Heart left ventricle (tissue), 16 donors: ENCODE data around the gene ZNF784. TPM values are rescaled to one million over a fixed set of nuclear protein-coding genes. Genes with fewer than 3 reads are reported as not detected.

Source experiments
- ATAC-seq, 4 donors: fragments of 200-7000 bp; cut with Tn5 transposase; one replicate each; pipeline ENCODE4 v1.9.1; 2020 to 2022; ENCODE audit warnings: moderate library complexity in 4 of 4, mild to moderate bottlenecking in 3 of 4, moderate number of reproducible peaks in 1 of 4
- DNase-seq, 5 donors: peaks; one replicate each; pipeline ENCODE4 v3.0.0-alpha.2; 2020
- H3K27ac ChIP-seq, 12 donors: fragments of 200-600 bp; sonication (generic) in 4 of 12; one replicate each; pipeline versions ENCODE4 v1.5.0 to v1.8.0; 2016 to 2022; ENCODE audit warnings: mild to moderate bottlenecking in 2 of 12
- H3K27me3 ChIP-seq, 9 donors: fragments of 200-600 bp; sonication (generic) in 2 of 9; one replicate each; pipeline versions ENCODE4 v1.5.1 to v1.8.0; 2016 to 2022; ENCODE audit warnings: mild to moderate bottlenecking in 3 of 9
- H3K36me3 ChIP-seq, 9 donors: fragments of 200-600 bp; sonication (generic) in 2 of 9; one replicate each; pipeline versions ENCODE4 v1.5.0 to v1.8.0; 2018 to 2022; ENCODE audit warnings: mild to moderate bottlenecking in 2 of 9
- H3K4me1 ChIP-seq, 12 donors: fragments of 200-600 bp; sonication (generic) in 4 of 12; one replicate each; pipeline versions ENCODE4 v1.5.0 to v1.8.0; 2016 to 2022; ENCODE audit warnings: mild to moderate bottlenecking in 3 of 12
- H3K4me3 ChIP-seq, 12 donors: fragments of 200-600 bp; sonication (generic) in 4 of 12; one replicate each; pipeline versions ENCODE4 v1.5.0 to v1.8.0; 2017 to 2022; ENCODE audit warnings: mild to moderate bottlenecking in 9 of 12, moderate library complexity in 4 of 12
- H3K9me3 ChIP-seq, 12 donors: fragments of 200-600 bp; sonication (generic) in 4 of 12; one replicate each; pipeline versions ENCODE4 v1.5.0 to v1.8.0; 2016 to 2022; ENCODE audit warnings: mild to moderate bottlenecking in 1 of 12
- POLR2A ChIP-seq, 2 donors: fragments of 450-650 bp; IDR thresholded peaks; one replicate each; pipeline ENCODE4 v1.6.1; 2017; ENCODE audit warnings: antibody characterized with exemption in 2 of 2, mild to moderate bottlenecking in 2 of 2, moderate library complexity in 2 of 2
- WGBS, 4 donors: extraction: QIAGEN DNeasy Blood & Tissue Kit in 2 of 4; methylation state at CpG; one replicate each; pipeline versions ENCODE4 v1.1.5 to v1.1.7; 2013 to 2018; 5-methylcytosine and 5-hydroxymethylcytosine counted together
- intact Hi-C, 10 donors: fragments of 100-400 bp; cut with DNase I; formaldehyde crosslinking; loops; one replicate each; pipeline versions ENCODE4 v1.11.1 to v1.14.2; 2022
- polyA plus RNA-seq, 2 donors: library from polyadenylated mRNA; stranded (reverse); fragments of 200-250 nt; gene quantifications; one replicate each; pipeline ENCODE4 v1.2.3, GENCODE V29; 2013
- total RNA-seq, 9 donors: library from RNA; depleted of rRNA in 2 of 9; stranded (reverse); fragments of >200 nt in 2 of 9; fragmentation: NEBNext Ultra II Directional in 3 of 9; extraction: Animal tissue kit (Norgen Biotek cat#: 25700) in 3 of 9; gene quantifications; one replicate each; pipeline versions ENCODE4 v1.1.0 to v1.2.4, GENCODE V29; 2016 to 2023
- TF ChIP-seq, protein P1 (sequence below), 12 donors: fragments of 200-600 bp; sonication (generic) in 4 of 12; IDR thresholded peaks; one replicate each; pipeline versions ENCODE4 v1.5.0 to v1.8.0; 2018 to 2022; ENCODE audit warnings: antibody characterized with exemption in 12 of 12, mild to moderate bottlenecking in 5 of 12
- donor health status: ischemic (EF 13 %, LVEDD 7.1; RV severe dilation, severe dysfunction).
- donor health status: healthy with polysubstance abuse.
- donor health status: DM: no; HTN: yes; CAD: no.
- donor health status: DM: no; HTN: no; CAD: no.
- donor health status: ischemic (EF 25% LVEDD 6.9; RV normal size, moderate dysfunction).
- donor health status: ischemic (EF 25% LVEDD 5.7; RV mildly dilated, moderate dysfunction).
- donor health status: healthy.
- donor health status: DM: yes; HTN: yes; CAD: no.
- donor health status: ischemic (EF 35%, LVEDD 5.7; RV mildly dilated, moderate dysfunction).
- donor health status: nonischemic (EF 11% LVEDD 7.7; RV severe dilation, severe dysfunction).
- donor health status: DM: yes; HTN: yes; CAD: no.
- donor health status: PGD.
- donor health status: ischemic (EF 29% LVEDD 5.4; RV normal size, mild dysfunction).
- donor health status: nonischemic (EF 23%, LVEDD 6.1; RV moderate dilation, normal function).

The ZNF784 gene
- total and polyA plus RNA-seq, 11 donors, result 6.7 to 15.8 (median 9.2) TPM

DNA sequence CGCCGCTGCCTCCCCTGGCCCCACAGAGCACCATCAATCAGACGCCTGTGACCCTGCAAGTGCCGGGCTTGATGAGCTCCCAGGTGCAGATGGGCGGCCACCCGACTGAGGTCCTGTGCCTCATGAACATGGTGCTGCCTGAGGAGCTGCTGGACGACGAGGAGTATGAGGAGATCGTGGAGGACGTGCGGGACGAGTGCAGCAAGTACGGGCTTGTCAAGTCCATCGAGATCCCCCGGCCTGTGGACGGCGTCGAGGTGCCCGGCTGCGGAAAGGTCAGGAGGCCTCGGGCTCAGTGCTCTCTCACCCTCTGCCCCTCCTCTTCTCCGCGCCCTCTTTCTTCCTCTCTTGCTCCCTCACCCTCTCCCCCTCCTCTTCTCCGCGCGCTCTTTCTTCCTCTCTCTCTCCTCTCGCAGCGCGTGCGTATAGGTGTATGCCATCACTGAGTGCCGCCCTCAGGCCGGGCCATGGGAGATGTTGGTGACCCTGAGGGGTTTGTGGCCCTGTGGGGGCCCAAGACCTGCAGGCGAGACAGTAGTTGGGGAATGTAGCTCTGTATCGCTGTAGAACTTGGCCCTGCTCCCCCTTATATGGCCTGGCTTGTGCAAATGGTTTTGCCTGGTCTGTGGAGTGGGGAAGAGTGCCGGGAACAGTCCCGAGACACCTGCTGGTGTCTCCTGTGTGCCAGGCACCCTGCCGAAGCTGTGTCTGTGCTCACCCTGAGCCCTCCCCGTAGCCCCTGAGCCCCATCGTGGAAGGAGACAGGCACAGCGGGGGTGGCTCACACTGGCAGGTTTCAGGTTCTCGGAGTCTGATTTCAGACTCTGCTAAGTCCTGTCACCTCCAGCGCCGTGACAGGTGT lies 45.3 kb upstream of the ZNF784 start:
- Histone ChIP-seq H3K36me3 (peaks cover 0 to 90% (median 77%) of the 10 kb centered on the region in 9 donors), H3K9me3 (no peaks in the 10 kb centered on the region), H3K27me3 (no peaks in the 10 kb centered on the region), H3K4me1 (peaks cover 0 to 46% (median 7%) of the 10 kb centered on the region in 12 donors), H3K4me3 (no peak overlapping the region), H3K27ac (no peak overlapping the region)
- intact Hi-C loops, result no loop called here
- ATAC-seq (no peak), DNase-seq (no peak)
- TF ChIP-seq, protein P1, sequence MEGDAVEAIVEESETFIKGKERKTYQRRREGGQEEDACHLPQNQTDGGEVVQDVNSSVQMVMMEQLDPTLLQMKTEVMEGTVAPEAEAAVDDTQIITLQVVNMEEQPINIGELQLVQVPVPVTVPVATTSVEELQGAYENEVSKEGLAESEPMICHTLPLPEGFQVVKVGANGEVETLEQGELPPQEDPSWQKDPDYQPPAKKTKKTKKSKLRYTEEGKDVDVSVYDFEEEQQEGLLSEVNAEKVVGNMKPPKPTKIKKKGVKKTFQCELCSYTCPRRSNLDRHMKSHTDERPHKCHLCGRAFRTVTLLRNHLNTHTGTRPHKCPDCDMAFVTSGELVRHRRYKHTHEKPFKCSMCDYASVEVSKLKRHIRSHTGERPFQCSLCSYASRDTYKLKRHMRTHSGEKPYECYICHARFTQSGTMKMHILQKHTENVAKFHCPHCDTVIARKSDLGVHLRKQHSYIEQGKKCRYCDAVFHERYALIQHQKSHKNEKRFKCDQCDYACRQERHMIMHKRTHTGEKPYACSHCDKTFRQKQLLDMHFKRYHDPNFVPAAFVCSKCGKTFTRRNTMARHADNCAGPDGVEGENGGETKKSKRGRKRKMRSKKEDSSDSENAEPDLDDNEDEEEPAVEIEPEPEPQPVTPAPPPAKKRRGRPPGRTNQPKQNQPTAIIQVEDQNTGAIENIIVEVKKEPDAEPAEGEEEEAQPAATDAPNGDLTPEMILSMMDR (IDR thresholded peaks at IDR 0.05), result no peak
- TF ChIP-seq POLR2A (IDR thresholded peaks at IDR 0.05), result no peak
- 83 to 86% (median 85%) methylated on average over 39 to 43 of the region's 43 CpGs for WGBS, 4 donors

DNA sequence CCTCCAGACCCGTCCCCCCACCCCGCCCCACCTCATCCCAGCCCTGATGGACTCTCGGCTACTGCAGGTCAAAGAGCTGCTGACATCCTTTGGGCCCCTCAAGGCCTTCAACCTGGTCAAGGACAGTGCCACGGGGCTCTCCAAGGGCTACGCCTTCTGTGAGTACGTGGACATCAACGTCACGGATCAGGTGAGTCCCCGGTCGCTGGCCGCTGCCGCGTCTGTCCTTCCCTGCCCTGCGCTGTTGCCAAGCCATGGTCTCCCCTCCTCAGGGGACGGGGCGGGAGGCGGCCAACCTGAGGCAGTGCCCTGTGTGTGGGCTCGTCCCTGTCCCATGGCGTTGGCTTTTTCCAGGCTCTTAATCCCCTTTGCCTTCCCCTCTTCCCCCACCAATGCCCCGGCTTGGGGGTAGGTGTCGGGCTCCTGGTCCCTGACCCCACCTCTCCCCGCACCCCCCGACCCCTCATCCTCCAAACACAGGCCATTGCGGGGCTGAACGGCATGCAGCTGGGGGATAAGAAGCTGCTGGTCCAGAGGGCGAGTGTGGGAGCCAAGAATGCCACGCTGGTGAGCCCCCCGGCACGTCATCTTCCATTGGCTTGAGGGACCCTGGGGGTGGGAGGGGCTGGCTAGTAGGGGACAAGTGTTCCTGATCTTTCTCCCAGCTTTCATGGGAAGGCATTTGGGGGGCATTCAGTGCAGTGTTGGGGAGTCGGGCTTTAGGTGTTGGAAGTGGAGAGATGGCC lies 44.4 kb upstream of the ZNF784 start:
- Histone ChIP-seq H3K27me3 (no peaks in the 10 kb centered on the region), H3K4me1 (peaks cover 0 to 37% (median 2%) of the 10 kb centered on the region in 12 donors), H3K36me3 (peaks cover 0 to 94% (median 85%) of the 10 kb centered on the region in 9 donors), H3K4me3 (no peak overlapping the region), H3K9me3 (no peaks in the 10 kb centered on the region), H3K27ac (no peak overlapping the region)
- 86 to 90% (median 87%) methylated on average over 28 to 30 of the region's 30 CpGs for WGBS, 4 donors
- intact Hi-C loops, result no loop called here
- DNase-seq, result no peak
- ATAC-seq, result no peak
- no peak for TF ChIP-seq POLR2A (IDR thresholded peaks at IDR 0.05)
- TF ChIP-seq, protein P1 (IDR thresholded peaks at IDR 0.05), result no peak

DNA sequence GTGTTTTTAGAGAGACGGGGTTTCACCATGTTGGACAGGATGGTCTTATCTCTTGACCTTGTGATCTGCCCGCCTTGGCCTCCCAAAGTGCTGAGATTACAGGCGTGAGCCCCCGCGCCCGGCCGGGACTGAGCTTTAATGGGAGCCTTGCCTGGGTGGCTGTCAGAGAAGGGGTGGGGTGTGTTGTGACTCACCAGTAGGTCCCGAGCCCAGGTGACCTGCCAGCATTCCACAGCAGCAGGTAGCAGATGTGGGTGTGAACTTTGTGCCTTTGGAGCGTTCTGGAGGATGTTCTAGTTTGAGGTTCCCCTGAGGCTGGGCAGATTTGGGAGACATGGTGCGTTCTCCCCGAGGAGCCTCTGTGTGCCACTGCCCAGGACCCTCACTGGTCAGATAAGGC lies 43.6 kb upstream of the ZNF784 start:
- TF ChIP-seq, protein P1 (IDR thresholded peaks at IDR 0.05), result no peak
- TF ChIP-seq POLR2A (IDR thresholded peaks at IDR 0.05), result no peak
- no peaks in the 10 kb centered on the region for H3K9me3 ChIP-seq
- no peak overlapping the region for H3K27ac ChIP-seq
- peaks cover 0 to 95% (median 87%) of the 10 kb centered on the region in 9 donors for H3K36me3 ChIP-seq
- no peak for DNase-seq
- no peak overlapping the region for H3K4me3 ChIP-seq
- no peaks in the 10 kb centered on the region for H3K27me3 ChIP-seq
- intact Hi-C loops, result no loop called here
- ATAC-seq, result no peak
- peaks cover 0 to 34% (median 0%) of the 10 kb centered on the region in 12 donors for H3K4me1 ChIP-seq
- 56 to 60% (median 59%) methylated on average over 10 to 11 of the region's 11 CpGs for WGBS, 4 donors

DNA sequence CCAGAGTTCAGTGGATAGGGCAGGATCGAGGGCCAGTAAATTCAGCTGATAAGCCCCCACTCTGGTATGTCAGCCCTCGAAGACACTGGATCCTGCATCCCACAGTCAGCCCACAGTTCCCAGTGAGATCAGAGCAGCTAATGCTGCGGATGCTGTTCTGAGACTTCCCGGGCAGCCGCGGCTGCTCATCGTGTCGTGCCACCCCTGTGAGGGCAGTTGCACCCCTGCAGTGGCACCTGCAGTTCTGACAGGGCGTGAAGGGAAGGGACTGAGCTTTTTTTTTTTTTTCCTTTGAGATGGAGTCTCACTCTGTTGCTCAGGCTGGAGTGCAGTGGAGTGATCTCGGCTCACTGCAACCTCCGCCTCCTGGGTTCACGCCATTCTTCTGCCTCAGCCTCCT lies 43.1 kb upstream of the ZNF784 start:
- DNase-seq (no peak), ATAC-seq (no peak)
- WGBS, 4 donors, result 75 to 89% (median 78%) methylated on average over 9 to 12 of the region's 12 CpGs
- no peaks in the 10 kb centered on the region for H3K9me3 ChIP-seq
- no peaks in the 10 kb centered on the region for H3K27me3 ChIP-seq
- H3K4me1 ChIP-seq, result peaks cover 0 to 34% (median 0%) of the 10 kb centered on the region in 12 donors
- peaks cover 3 to 95% (median 87%) of the 10 kb centered on the region in 9 donors for H3K36me3 ChIP-seq
- H3K27ac ChIP-seq, result no peak overlapping the region
- TF ChIP-seq, protein P1 (IDR thresholded peaks at IDR 0.05), result no peak
- TF ChIP-seq POLR2A (IDR thresholded peaks at IDR 0.05), result no peak
- intact Hi-C loops, result no loop called here
- H3K4me3 ChIP-seq, result no peak overlapping the region
